Hepatocyte (in vitro differentiated cells): ENCODE measurements around the gene SLC19A2. TPM values are rescaled to one million over a fixed set of nuclear protein-coding genes. Genes with fewer than 3 reads are reported as not detected.

Source experiments
- DNase-seq: peaks from one replicate; pipeline ENCODE4 v3.0.0-alpha.2; 2016; ENCODE audit warnings: low spot score
- H2AFZ ChIP-seq: fragments of 200-600 bp; sonication (generic); 2 replicates; pipeline ENCODE4 v1.6.0; 2016; ENCODE audit warnings: antibody characterized with exemption, mild to moderate bottlenecking
- H3K27ac ChIP-seq: fragments of 200-600 bp; sonication (generic); 2 replicates; pipeline ENCODE4 v1.5.1; 2016; ENCODE audit warnings: mild to moderate bottlenecking
- H3K27me3 ChIP-seq: fragments of 200-600 bp; sonication (generic); 2 replicates; pipeline ENCODE4 v1.6.1; 2016
- H3K36me3 ChIP-seq: fragments of 200-600 bp; sonication (generic); replicated peaks from 2 replicates; pipeline ENCODE4 v1.5.1; 2016; ENCODE audit warnings: low read depth; ENCODE audit not compliant: insufficient read depth
- H3K4me1 ChIP-seq: fragments of 200-600 bp; sonication (generic); 2 replicates; pipeline ENCODE4 v1.5.1; 2016; ENCODE audit warnings: mild to moderate bottlenecking, moderate library complexity; ENCODE audit not compliant: insufficient read depth
- H3K4me2 ChIP-seq: fragments of 200-600 bp; sonication (generic); 2 replicates; pipeline ENCODE4 v1.6.0; 2016
- H3K4me3 ChIP-seq: fragments of 200-600 bp; sonication (generic); 2 replicates; pipeline ENCODE4 v1.5.1; 2016; ENCODE audit warnings: mild to moderate bottlenecking
- H3K79me2 ChIP-seq: fragments of 200-600 bp; sonication (generic); 2 replicates; pipeline ENCODE4 v1.6.0; 2017; ENCODE audit warnings: mild to moderate bottlenecking
- H3K9me2 ChIP-seq: fragments of 200-600 bp; sonication (generic); replicated peaks from 2 replicates; pipeline ENCODE4 v1.6.0; 2017; ENCODE audit warnings: mild to moderate bottlenecking; ENCODE audit not compliant: insufficient read depth
- H3K9me3 ChIP-seq: fragments of 200-600 bp; sonication (generic); 2 replicates; pipeline ENCODE4 v1.5.1; 2016; ENCODE audit warnings: low read depth, mild to moderate bottlenecking
- H4K20me1 ChIP-seq: fragments of 200-600 bp; sonication (generic); 2 replicates; pipeline ENCODE4 v1.6.0; 2016; ENCODE audit warnings: mild to moderate bottlenecking; ENCODE audit not compliant: insufficient read depth, poor library complexity, severe bottlenecking
- EZH2 ChIP-seq: fragments of 200-600 bp; sonication (generic); IDR thresholded peaks from 2 replicates; pipeline ENCODE4 v1.6.1; 2016; ENCODE audit warnings: antibody characterized with exemption, mild to moderate bottlenecking, borderline replicate concordance
- EZH2phosphoT487 ChIP-seq: fragments of 200-600 bp; sonication (generic); IDR thresholded peaks from one replicate; pipeline ENCODE4 v1.6.1; 2018; ENCODE audit warnings: antibody characterized with exemption, mild to moderate bottlenecking, low read depth, moderate library complexity; ENCODE audit not compliant: unreplicated experiment, severe bottlenecking
- WGBS: methylation state at CpG from one replicate; pipeline ENCODE4 v1.1.6; 2016; ENCODE audit warnings: low lambda C conversion rate; ENCODE audit errors: missing lambda C conversion rate; 5-methylcytosine and 5-hydroxymethylcytosine counted together
- polyA plus RNA-seq: library from polyadenylated mRNA; unstranded; fragments of >200 nt; fragmentation: Nextera tagmentation; extraction: Ambion mirVana; gene quantifications from 2 replicates; pipeline ENCODE4 v1.2.1, GENCODE V29; 2016
- total RNA-seq: library from RNA; depleted of rRNA; stranded (reverse); fragments of >200 nt; gene quantifications from 2 replicates; pipeline ENCODE4 v1.2.3, GENCODE V29; 2014
- TF ChIP-seq, protein P1 (sequence below): fragments of 200-600 bp; sonication (generic); IDR thresholded peaks from 2 replicates; pipeline ENCODE4 v1.5.1; 2016; ENCODE audit warnings: antibody characterized with exemption, mild to moderate bottlenecking; ENCODE audit not compliant: poor library complexity

Gene SLC19A2
- total and polyA plus RNA-seq, 2 experiments from 2014 or later: 15.0 to 41.7 TPM

DNA sequence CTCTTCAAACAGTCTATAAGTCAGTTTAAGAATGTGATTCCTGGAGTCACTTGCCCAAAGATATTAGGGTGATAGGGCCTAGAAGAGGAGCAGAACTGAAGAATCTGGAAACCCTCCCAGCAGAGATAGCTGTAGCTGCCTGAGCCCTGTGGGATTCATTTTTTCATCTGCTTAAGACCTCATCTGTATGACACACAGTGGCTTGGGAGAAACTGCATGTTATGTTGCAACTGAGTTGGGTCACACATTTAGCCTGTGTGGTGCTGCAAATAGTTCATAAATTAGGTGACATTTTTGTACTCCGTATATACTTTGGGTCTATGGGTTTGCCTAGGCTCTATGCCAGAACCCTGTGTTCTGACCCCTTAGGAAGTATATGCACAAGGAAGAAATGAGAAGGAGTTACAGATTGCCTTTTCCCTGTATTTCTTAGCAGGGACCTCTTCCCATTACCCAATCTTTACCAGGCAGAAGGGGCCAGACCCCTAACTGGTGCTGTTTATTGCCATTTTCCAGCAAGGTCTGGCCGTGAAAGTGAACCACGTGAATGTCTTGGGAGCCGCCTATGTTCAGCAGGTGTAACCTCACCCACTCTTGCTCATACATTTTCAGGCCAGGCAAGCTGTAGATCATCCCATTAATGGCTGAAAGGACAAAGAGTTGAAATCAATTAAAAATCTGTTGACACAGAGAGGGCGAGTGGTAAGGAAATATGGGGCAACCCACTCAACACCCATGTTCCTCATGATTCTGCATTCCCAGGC, 41.9 kb upstream of the SLC19A2 start:
- H2AFZ ChIP-seq: no peak overlapping the region
- WGBS: 81% methylated on average over 5 of the region's 5 CpGs
- H3K79me2 ChIP-seq: no peaks in the 10 kb centered on the region
- no peak overlapping the region for H3K4me3 ChIP-seq
- H4K20me1 ChIP-seq: no peaks in the 10 kb centered on the region
- H3K9me2 ChIP-seq: no peaks in the 10 kb centered on the region
- peak overlapping the region; percentile 89 for H3K27ac ChIP-seq
- H3K36me3 ChIP-seq: no peaks in the 10 kb centered on the region
- H3K4me2 ChIP-seq: peak overlapping the region; percentile 8
- no peaks in the 10 kb centered on the region for H3K27me3 ChIP-seq
- H3K9me3 ChIP-seq: no peaks in the 10 kb centered on the region
- TF ChIP-seq, protein P1, sequence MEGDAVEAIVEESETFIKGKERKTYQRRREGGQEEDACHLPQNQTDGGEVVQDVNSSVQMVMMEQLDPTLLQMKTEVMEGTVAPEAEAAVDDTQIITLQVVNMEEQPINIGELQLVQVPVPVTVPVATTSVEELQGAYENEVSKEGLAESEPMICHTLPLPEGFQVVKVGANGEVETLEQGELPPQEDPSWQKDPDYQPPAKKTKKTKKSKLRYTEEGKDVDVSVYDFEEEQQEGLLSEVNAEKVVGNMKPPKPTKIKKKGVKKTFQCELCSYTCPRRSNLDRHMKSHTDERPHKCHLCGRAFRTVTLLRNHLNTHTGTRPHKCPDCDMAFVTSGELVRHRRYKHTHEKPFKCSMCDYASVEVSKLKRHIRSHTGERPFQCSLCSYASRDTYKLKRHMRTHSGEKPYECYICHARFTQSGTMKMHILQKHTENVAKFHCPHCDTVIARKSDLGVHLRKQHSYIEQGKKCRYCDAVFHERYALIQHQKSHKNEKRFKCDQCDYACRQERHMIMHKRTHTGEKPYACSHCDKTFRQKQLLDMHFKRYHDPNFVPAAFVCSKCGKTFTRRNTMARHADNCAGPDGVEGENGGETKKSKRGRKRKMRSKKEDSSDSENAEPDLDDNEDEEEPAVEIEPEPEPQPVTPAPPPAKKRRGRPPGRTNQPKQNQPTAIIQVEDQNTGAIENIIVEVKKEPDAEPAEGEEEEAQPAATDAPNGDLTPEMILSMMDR: no peak
- TF ChIP-seq EZH2 (no peak), EZH2phosphoT487 (no peak)
- peaks cover 40% of the 10 kb centered on the region for H3K4me1 ChIP-seq
- peak; percentile 23 for DNase-seq

DNA sequence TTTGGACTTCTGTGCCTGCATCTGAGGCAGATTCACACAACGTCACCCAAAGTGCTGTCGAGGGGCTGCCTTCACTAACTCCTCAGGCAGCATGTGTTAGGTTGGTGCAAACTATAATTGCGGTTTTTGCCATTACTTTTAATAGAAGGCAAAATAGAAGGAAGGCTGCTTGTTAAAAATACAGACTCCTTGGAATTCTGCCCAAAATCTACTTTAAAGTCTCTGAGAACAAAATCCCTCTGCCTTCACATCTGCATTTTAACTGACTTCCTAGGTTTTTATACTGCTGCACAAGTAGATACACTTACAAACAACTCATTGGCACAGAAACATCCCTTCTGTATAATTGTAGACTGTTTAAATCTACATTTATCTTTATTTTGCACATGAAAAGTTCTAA, 41.3 kb upstream of the SLC19A2 start:
- no peak overlapping the region for H3K4me2 ChIP-seq
- peaks cover 40% of the 10 kb centered on the region for H3K4me1 ChIP-seq
- H2AFZ ChIP-seq: no peak overlapping the region
- no peak overlapping the region for H3K4me3 ChIP-seq
- H3K9me3 ChIP-seq: no peaks in the 10 kb centered on the region
- TF ChIP-seq EZH2 (no peak), EZH2phosphoT487 (no peak)
- TF ChIP-seq, protein P1: no peak
- peak; percentile 18 for DNase-seq
- no peaks in the 10 kb centered on the region for H3K36me3 ChIP-seq
- no peaks in the 10 kb centered on the region for H3K9me2 ChIP-seq
- no peaks in the 10 kb centered on the region for H3K79me2 ChIP-seq
- H3K27me3 ChIP-seq: no peaks in the 10 kb centered on the region
- peak overlapping the region; percentile 89 for H3K27ac ChIP-seq
- 48% methylated on average over 3 of the region's 3 CpGs for WGBS
- no peaks in the 10 kb centered on the region for H4K20me1 ChIP-seq

DNA sequence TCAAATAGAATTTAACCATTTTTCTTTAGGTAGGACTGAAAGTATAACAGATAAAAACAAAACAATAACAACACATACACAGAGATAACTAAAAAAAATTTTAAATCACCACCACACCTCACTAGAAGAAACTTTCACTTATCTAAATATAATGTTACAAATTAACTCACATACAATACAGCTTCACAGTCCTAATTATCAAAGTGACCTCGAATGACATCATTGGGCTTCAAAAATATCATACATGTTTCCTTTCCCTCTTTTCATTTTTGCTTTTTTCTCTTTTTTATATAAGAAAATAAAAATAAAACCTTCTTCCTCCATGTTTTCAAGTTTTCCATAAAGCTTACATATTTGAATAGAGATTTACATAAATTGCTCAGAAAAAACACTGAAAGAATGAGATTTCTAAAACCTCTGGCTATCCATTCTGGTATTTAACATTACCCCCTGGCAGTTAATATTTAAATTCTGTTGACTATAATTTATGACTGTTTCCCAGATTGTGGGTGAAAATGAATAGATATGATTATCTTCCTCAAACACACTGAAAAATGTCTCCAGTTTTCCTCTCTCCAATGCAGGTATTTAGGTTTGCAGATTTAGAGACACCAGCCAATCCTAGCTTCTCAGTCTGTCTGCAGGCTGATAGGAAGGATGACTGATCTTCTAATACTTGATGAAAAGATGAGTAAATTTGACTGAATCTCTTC, 40.5 kb upstream of the SLC19A2 start:
- H3K4me2 ChIP-seq: no peak overlapping the region
- 87% methylated on average over 1 of the region's 1 CpG for WGBS
- no peak overlapping the region for H2AFZ ChIP-seq
- no peaks in the 10 kb centered on the region for H3K79me2 ChIP-seq
- peaks cover 40% of the 10 kb centered on the region for H3K4me1 ChIP-seq
- no peaks in the 10 kb centered on the region for H4K20me1 ChIP-seq
- no peaks in the 10 kb centered on the region for H3K36me3 ChIP-seq
- H3K27me3 ChIP-seq: no peaks in the 10 kb centered on the region
- H3K9me3 ChIP-seq: no peaks in the 10 kb centered on the region
- no peak overlapping the region for H3K4me3 ChIP-seq
- TF ChIP-seq, protein P1: no peak
- TF ChIP-seq EZH2 (no peak), EZH2phosphoT487 (no peak)
- H3K27ac ChIP-seq: no peak overlapping the region
- no peak for DNase-seq
- H3K9me2 ChIP-seq: no peaks in the 10 kb centered on the region
